SK-N-MC (cell line): ENCODE data around the gene CRIM1.

Source experiments
- EZH2 ChIP-seq: fragments of 200-600 bp; sonication (generic); IDR thresholded peaks from one replicate; pipeline ENCODE4 v1.6.1; 2017; ENCODE audit warnings: antibody characterized with exemption
- FOXP2 ChIP-seq: optimal IDR thresholded peaks from 2 replicates; pipeline ENCODE3; 2011; ENCODE audit warnings: mild to moderate bottlenecking, moderate library complexity; ENCODE audit not compliant: insufficient read depth; ENCODE audit errors: extremely low read length, control extremely low read depth
- POLR2AphosphoS5 ChIP-seq: IDR thresholded peaks from 2 replicates; pipeline ENCODE4 v1.6.1; 2012; ENCODE audit warnings: mild to moderate bottlenecking, low read depth, low read length, borderline replicate concordance

GRCh38 chr2:36462311-36462935, 106.8 kb downstream of the CRIM1 start:
- TF ChIP-seq POLR2AphosphoS5: no peak
- TF ChIP-seq FOXP2: no peak
- TF ChIP-seq EZH2: no peak
